Endothelial cell (in vitro differentiated cells): Measurements from ENCODE around the gene NAP1L1. TPM values are rescaled to one million over a fixed set of nuclear protein-coding genes. Genes with fewer than 3 reads are reported as not detected.

Experiments
- DNase-seq: peaks from one replicate; pipeline ENCODE4 v3.0.0; 2021; ENCODE audit warnings: low spot score
- H3K27ac Mint-ChIP-seq: one replicate; pipeline ENCODE4 v1.8.0; 2021; ENCODE audit warnings: mixed read lengths, inconsistent platforms; ENCODE audit not compliant: unreplicated experiment
- H3K27me3 Mint-ChIP-seq: one replicate; pipeline ENCODE4 v1.8.0; 2021; ENCODE audit warnings: mild to moderate bottlenecking, moderate library complexity, mixed read lengths, inconsistent platforms; ENCODE audit not compliant: unreplicated experiment
- H3K36me3 Mint-ChIP-seq: one replicate; pipeline ENCODE4 v1.8.0; 2021; ENCODE audit warnings: mild to moderate bottlenecking, low read depth, mixed read lengths, inconsistent platforms; ENCODE audit not compliant: unreplicated experiment
- H3K4me1 Mint-ChIP-seq: one replicate; pipeline ENCODE4 v1.8.0; 2021; ENCODE audit warnings: mild to moderate bottlenecking, mixed read lengths, inconsistent platforms; ENCODE audit not compliant: unreplicated experiment
- H3K4me3 Mint-ChIP-seq: one replicate; pipeline ENCODE4 v1.8.0; 2021; ENCODE audit warnings: mild to moderate bottlenecking, mixed read lengths, inconsistent platforms; ENCODE audit not compliant: unreplicated experiment
- H3K9me3 Mint-ChIP-seq: one replicate; pipeline ENCODE4 v1.8.0; 2021; ENCODE audit warnings: mixed read lengths, inconsistent platforms; ENCODE audit not compliant: unreplicated experiment
- CTCF ChIP-seq: fragments of 200-600 bp; sonication (generic); IDR thresholded peaks from one replicate; pipeline ENCODE4 v1.5.0; 2021; ENCODE audit warnings: antibody characterized with exemption; ENCODE audit not compliant: unreplicated experiment
- total RNA-seq: library from RNA; stranded (reverse); fragmentation: NEBNext Ultra II Directional; extraction: Animal tissue kit (Norgen Biotek cat#: 25700); gene quantifications from one replicate; pipeline ENCODE4 v1.2.1, GENCODE V29; 2021; ENCODE audit not compliant: unreplicated experiment

The NAP1L1 gene
- total RNA-seq, 1 donor from 2014 or later = 603 TPM

DNA sequence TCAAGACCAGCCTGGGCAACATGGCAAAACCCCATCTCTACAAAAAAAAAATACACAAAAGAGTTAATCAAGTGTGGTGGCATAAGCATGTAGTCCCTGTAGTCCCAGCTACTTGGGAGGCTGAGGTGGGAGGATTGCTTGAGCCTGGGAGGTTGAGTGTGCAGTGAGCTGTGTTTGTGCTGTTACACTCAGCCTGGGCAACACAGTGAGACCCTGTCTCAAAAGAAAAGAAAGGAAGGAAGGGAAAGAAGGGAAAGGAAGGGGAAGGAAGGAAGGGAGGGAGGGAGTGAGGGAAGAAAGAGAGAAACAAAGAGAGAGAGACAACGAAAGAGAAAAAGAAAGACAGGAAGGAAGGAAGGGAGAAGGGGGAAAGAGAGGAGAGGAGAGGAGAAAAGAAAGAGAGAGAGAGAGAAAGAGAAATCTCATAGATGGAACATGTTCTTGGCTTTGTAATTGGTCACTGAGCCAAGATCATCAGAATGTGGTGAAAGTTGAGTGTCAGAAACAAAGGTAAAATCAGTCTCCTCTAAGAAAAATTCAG, 26.8 kb upstream of the NAP1L1 start:
- H3K9me3 Mint-ChIP-seq = no peaks in the 10 kb centered on the region
- no peak overlapping the region for H3K4me3 Mint-ChIP-seq
- H3K36me3 Mint-ChIP-seq = no peaks in the 10 kb centered on the region
- TF ChIP-seq CTCF = no peak
- no peak overlapping the region for H3K27ac Mint-ChIP-seq
- DNase-seq = no peak
- H3K27me3 Mint-ChIP-seq = peaks cover 3% of the 10 kb centered on the region
- peaks cover 8% of the 10 kb centered on the region for H3K4me1 Mint-ChIP-seq

GRCh38 chr12:76109879-76110278, 25.4 kb upstream of the NAP1L1 start:
- DNase-seq = no peak
- no peak for TF ChIP-seq CTCF
- Mint-ChIP-seq H3K27me3 (peaks cover 3% of the 10 kb centered on the region), H3K4me1 (peaks cover 8% of the 10 kb centered on the region), H3K4me3 (no peak overlapping the region), H3K27ac (no peak overlapping the region), H3K9me3 (no peaks in the 10 kb centered on the region), H3K36me3 (no peaks in the 10 kb centered on the region)

GRCh38 chr12:76108356-76108755, 23.9 kb upstream of the NAP1L1 start:
- no peak overlapping the region for H3K27ac Mint-ChIP-seq
- no peak overlapping the region for H3K4me3 Mint-ChIP-seq
- no peaks in the 10 kb centered on the region for H3K4me1 Mint-ChIP-seq
- TF ChIP-seq CTCF = no peak
- H3K9me3 Mint-ChIP-seq = no peaks in the 10 kb centered on the region
- no peaks in the 10 kb centered on the region for H3K36me3 Mint-ChIP-seq
- peaks cover 3% of the 10 kb centered on the region for H3K27me3 Mint-ChIP-seq
- DNase-seq = no peak

- no peak overlapping the region for H3K27ac Mint-ChIP-seq
- no peak for TF ChIP-seq CTCF
- peaks cover 3% of the 10 kb centered on the region for H3K4me1 Mint-ChIP-seq
- H3K27me3 Mint-ChIP-seq = no peaks in the 10 kb centered on the region
- H3K36me3 Mint-ChIP-seq = no peaks in the 10 kb centered on the region
- H3K4me3 Mint-ChIP-seq = no peak overlapping the region
- DNase-seq = no peak
- H3K9me3 Mint-ChIP-seq = no peaks in the 10 kb centered on the region
These were observed 22.1 kb upstream of the NAP1L1 start for GRCh38 chr12:76106631-76107030.

DNA sequence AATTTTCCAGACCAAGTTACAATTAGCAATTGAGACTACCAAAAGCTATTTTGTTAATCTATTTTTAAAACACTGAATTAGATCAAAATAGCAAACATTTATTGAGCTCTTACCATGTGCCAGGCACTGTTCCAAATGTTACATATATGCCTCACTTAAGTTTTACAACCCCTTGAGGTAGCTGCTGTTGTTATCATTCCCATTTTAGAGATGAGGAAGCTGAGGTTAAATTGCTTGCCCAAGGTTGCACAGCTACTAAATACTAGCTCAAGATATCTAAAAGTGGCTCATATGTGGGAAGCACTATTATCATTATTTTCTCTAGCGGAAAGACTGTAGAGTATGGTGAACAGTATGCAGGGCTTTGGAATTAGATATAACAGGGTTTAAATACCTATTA, 19.5 kb upstream of the NAP1L1 start:
- Mint-ChIP-seq H3K36me3 (no peaks in the 10 kb centered on the region), H3K9me3 (no peaks in the 10 kb centered on the region), H3K27ac (no peak overlapping the region), H3K27me3 (no peaks in the 10 kb centered on the region), H3K4me1 (peaks cover 3% of the 10 kb centered on the region), H3K4me3 (no peak overlapping the region)
- no peak for TF ChIP-seq CTCF
- no peak for DNase-seq
